ENCODE data around the gene SNX3. TPM values are rescaled to one million over a fixed set of nuclear protein-coding genes. Genes with fewer than 3 reads are reported as not detected.

SNX3 gene
- total RNA-seq, 1 donor from 2014 or later: 208 TPM

DNA sequence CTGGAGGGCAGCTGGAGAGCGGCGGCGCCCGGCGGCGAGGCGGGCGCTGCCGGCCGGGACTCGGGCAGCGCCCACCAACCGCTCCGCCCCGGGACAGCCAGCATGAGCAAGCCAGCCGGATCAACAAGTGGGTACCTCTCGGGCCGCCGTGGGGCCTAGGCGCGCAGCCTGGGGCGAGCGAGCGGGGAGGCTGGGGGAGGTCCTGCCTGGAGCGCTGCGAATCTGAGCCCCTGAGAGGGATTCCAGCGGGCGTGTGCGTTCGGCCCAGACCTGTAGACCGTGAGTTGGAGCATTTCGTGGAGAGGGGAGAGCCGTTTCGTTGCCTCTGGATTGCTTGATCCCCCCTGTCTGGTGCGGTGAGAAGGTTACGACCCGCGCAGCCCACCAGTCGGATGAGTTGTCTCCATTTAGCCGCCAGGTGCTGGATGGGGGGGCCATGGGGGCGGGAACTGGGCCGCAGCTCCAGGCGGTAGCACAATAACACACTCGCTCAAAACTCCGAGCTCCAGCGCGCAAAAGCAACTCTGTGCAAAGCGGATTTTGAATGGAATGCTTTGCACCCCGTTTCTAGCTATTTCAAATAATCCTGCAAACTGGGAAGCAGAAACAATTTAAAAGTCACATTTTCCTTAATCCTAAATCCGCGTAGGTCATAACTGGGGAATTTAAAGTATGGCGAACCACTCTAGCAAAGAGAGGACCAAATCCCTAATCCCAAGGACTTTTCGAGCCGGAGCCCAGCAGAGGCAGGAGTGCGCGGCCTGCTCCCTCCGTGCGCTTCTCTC is 94.0 kb downstream of the SNX3 start:
- peaks cover 39 to 58% (median 55%) of the 10 kb centered on the region in 3 donors for H3K4me1 ChIP-seq (ENCODE audit: control insufficient read depth in 3 of 3, insufficient read depth in 3 of 3, low read length in 3 of 3)
- peaks cover 97 to 99% (median 99%) of the 10 kb centered on the region in 3 donors for H3K27me3 ChIP-seq (ENCODE audit: control insufficient read depth in 3 of 3, insufficient read depth in 3 of 3, low read length in 3 of 3)
- H3K9ac ChIP-seq (ENCODE audit: low read depth in 1 of 3, low read length in 3 of 3): no peak overlapping the region
- H3K36me3 ChIP-seq (ENCODE audit: control insufficient read depth in 3 of 3, insufficient read depth in 3 of 3, low read length in 3 of 3): no peaks in the 10 kb centered on the region
- H3K9me3 ChIP-seq (ENCODE audit: control insufficient read depth in 3 of 3, low read length in 3 of 3): no peaks in the 10 kb centered on the region
- no peak overlapping the region for H3K4me3 ChIP-seq (ENCODE audit: low read length in 3 of 3)
- no peak overlapping the region for H3K27ac ChIP-seq (ENCODE audit: low read depth, low read length)

DNA sequence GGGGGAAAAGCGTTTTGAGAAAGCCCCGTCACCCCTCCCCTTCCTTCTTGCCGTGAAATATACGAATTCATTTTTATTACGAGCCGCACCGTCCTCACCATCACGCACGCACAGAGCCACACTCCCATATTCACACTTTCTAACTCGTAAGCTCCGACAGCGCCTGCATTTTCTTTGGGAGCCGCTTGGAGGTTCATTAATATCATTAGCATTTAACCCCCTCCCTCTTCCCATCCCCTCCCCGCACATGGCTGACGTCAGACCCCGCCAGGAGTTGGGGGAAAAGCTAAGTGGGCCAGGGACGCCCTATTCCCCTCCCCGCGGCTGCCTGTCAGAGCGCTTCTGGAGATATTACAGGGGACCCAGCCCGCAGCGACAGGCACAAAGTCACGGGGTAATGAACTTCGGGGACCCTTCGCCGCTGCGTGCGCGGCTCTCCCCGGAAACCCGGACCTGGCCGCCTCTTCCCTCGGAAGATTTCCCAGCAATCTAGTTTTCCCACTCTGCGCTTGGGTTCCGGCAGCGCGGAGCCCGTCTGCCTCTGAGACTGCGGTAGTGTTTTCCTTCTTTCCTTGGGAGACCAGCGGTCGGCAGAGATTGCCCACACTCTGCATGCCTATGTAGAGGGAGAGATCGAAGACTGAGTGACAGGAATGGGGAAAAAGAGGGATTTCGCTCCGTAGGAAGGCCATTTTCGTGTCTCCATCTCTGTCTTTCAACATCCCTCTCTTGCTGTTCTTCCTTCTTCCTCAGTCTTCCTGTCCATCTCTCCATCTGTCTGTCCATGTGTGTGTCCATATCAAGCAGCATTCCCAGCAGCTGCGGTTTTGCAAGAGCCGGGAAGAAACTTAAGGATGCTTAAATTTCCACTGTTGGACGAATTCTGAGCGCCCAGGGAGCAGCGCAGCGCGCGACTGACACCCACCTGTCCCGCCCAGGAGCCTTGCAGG is 94.9 kb downstream of the SNX3 start, which contains the start of gene NR2E1:
Gene NR2E1 (plus strand): TSS at position 309 of the 950 bp plus-strand sequence. CDS start 744 bp downstream, outside the sequence.
- Histone ChIP-seq H3K36me3 (ENCODE audit: control insufficient read depth in 3 of 3, insufficient read depth in 3 of 3, low read length in 3 of 3) (no peaks in the 10 kb centered on the region), H3K9ac (ENCODE audit: low read depth in 1 of 3, low read length in 3 of 3) (no peak within 1 kb of the TSS), H3K4me3 (ENCODE audit: low read length in 3 of 3) (peak within 1 kb of the TSS; percentile 39 to 48 (median 45)), H3K9me3 (ENCODE audit: control insufficient read depth in 3 of 3, low read length in 3 of 3) (no peaks in the 10 kb centered on the region), H3K4me1 (ENCODE audit: control insufficient read depth in 3 of 3, insufficient read depth in 3 of 3, low read length in 3 of 3) (peaks cover 39 to 58% (median 55%) of the 10 kb centered on the region in 3 donors), H3K27ac (ENCODE audit: low read depth, low read length) (no peak within 1 kb of the TSS), H3K27me3 (ENCODE audit: control insufficient read depth in 3 of 3, insufficient read depth in 3 of 3, low read length in 3 of 3) (peaks cover 98 to 100% (median 99%) of the 10 kb centered on the region in 3 donors)

DNA sequence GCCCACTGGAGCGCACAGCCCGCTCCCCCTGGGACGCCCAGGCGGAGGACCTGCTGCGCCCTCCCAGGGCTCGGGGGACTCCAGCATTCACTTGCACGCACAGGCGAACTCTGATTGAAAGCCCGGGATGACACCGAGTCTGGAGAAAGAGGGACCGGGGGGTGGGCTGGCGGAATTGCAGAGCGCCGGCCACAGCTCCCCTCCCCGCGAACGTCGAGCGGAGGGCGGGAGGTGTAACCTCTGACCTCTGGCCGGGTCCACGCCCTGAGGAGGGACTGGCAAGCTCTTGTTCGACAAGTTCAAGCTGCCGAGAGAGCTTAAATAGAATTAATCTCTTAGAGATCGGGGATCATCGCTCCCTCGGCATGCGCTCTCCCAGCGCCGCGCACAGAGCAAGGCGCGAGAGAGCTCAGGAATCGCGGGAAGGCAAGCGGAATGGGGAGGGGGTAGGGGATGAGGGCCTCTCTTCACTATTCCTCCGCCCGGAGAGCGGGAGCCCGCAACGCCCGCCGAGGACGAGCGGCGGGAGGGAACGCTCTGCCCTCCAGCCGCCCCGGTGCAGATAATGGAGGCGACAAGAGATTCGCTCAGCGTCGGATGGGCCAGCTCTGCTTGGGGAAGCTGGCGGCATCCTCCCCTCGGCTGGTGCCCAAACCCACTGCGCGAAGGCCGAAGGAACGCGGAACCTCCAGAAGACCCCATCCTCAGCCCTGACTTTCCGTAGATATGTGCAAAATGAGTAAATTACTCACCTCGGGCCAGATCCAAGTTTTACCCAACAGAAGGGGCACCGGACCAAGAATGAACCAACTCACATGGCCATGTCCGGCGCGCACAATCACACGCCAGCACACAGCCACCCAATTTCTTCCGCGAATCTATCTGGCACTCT is 95.8 kb downstream of the SNX3 start:
- H3K9ac ChIP-seq (ENCODE audit: low read depth in 1 of 3, low read length in 3 of 3): no peak overlapping the region
- H3K4me3 ChIP-seq (ENCODE audit: low read length in 3 of 3): peak overlapping the region; percentile 14 to 45 (median 39)
- H3K4me1 ChIP-seq (ENCODE audit: control insufficient read depth in 3 of 3, insufficient read depth in 3 of 3, low read length in 3 of 3): peaks cover 39 to 58% (median 55%) of the 10 kb centered on the region in 3 donors
- H3K9me3 ChIP-seq (ENCODE audit: control insufficient read depth in 3 of 3, low read length in 3 of 3): no peaks in the 10 kb centered on the region
- H3K27me3 ChIP-seq (ENCODE audit: control insufficient read depth in 3 of 3, insufficient read depth in 3 of 3, low read length in 3 of 3): peaks cover 98 to 100% (median 99%) of the 10 kb centered on the region in 3 donors
- H3K36me3 ChIP-seq (ENCODE audit: control insufficient read depth in 3 of 3, insufficient read depth in 3 of 3, low read length in 3 of 3): no peaks in the 10 kb centered on the region
- no peak overlapping the region for H3K27ac ChIP-seq (ENCODE audit: low read depth, low read length)

DNA sequence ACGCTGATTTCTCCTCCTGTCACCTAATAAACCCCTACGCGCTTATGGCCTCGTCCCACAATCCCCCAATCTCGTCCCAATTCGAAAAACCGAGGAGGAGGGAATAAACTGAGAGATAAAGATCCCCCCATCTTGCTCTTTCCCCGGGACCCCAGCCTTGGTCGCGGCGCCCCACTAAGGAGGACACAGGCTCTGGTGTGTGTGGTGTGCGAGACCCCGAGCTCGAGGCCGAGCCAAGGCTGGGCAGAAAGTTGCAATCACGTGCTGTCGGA is 96.4 kb downstream of the SNX3 start:
- H3K4me1 ChIP-seq (ENCODE audit: control insufficient read depth in 3 of 3, insufficient read depth in 3 of 3, low read length in 3 of 3): peaks cover 37 to 57% (median 53%) of the 10 kb centered on the region in 3 donors
- peaks cover 97 to 100% (median 100%) of the 10 kb centered on the region in 3 donors for H3K27me3 ChIP-seq (ENCODE audit: control insufficient read depth in 3 of 3, insufficient read depth in 3 of 3, low read length in 3 of 3)
- H3K36me3 ChIP-seq (ENCODE audit: control insufficient read depth in 3 of 3, insufficient read depth in 3 of 3, low read length in 3 of 3): no peaks in the 10 kb centered on the region
- H3K27ac ChIP-seq (ENCODE audit: low read depth, low read length): no peak overlapping the region
- no peaks in the 10 kb centered on the region for H3K9me3 ChIP-seq (ENCODE audit: control insufficient read depth in 3 of 3, low read length in 3 of 3)
- no peak overlapping the region for H3K9ac ChIP-seq (ENCODE audit: low read depth in 1 of 3, low read length in 3 of 3)
- H3K4me3 ChIP-seq (ENCODE audit: low read length in 3 of 3): peak overlapping the region in 1 of 3 donors; percentile 34

DNA sequence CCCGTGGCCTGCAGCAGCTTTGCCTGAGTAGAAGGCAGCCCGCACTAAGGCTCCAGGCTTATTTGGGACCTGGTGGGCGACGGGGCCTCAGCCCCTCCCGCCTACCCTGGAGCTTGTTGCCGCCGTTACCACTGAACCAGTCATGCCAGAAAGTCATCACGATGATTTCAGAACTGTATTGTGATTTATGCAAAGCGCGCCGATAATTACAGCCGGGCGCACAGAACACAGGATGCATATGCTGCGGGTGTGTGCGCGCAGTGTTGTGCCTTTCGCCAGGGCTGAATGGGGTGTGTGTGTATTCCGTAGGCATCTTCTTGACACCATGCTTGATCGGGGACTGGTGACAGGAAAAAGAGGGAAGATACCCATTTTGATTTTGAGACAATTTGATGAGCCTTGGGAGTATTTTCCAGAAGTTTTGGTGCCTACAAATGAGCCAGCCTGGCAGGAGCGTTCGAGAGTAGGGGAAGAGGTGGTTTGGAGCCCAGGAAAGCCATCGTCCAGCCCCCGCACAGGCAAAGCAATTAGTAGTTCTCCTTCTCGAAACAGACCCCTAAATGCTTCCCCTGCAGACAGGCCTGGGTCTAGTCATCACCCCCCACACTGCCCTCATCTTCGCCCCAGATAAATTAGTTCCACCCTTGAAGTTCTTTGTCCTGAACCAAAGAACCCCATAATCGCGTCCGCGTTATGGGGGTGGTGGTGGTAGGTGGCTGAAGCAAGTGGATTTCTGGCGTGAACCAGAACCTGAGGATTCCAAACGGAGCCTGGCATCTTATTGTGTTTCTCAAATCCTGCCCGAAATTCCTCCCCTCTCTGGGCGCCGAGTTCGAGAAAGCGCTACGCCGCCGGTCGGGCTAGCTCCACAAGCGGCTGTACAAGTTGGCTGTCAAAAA is 96.9 kb downstream of the SNX3 start:
- H3K4me1 ChIP-seq (ENCODE audit: control insufficient read depth in 3 of 3, insufficient read depth in 3 of 3, low read length in 3 of 3): peaks cover 33 to 51% (median 47%) of the 10 kb centered on the region in 3 donors
- no peak overlapping the region for H3K9ac ChIP-seq (ENCODE audit: low read depth in 1 of 3, low read length in 3 of 3)
- no peak overlapping the region for H3K27ac ChIP-seq (ENCODE audit: low read depth, low read length)
- H3K36me3 ChIP-seq (ENCODE audit: control insufficient read depth in 3 of 3, insufficient read depth in 3 of 3, low read length in 3 of 3): no peaks in the 10 kb centered on the region
- H3K9me3 ChIP-seq (ENCODE audit: control insufficient read depth in 3 of 3, low read length in 3 of 3): no peaks in the 10 kb centered on the region
- peaks cover 96 to 100% (median 100%) of the 10 kb centered on the region in 3 donors for H3K27me3 ChIP-seq (ENCODE audit: control insufficient read depth in 3 of 3, insufficient read depth in 3 of 3, low read length in 3 of 3)
- H3K4me3 ChIP-seq (ENCODE audit: low read length in 3 of 3): no peak overlapping the region

DNA sequence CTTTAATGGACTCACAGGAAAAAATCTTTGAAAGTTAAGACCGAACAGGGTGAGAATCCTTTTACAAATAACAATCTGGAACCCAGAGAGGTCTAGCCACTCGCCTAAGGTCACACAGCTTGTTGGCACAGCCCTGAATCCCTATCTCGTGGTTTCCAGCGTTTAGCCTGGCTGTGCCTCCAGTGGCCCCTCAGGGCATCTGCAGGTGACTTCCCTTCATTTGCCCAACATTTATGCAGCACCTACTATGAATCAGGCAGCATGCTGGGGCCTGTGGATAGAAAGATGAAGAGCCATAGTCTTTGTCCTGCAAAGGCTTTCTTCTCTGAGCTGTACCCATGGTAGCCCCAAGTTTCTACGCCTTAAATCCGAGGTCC is 97.6 kb downstream of the SNX3 start:
- H3K27ac ChIP-seq (ENCODE audit: low read depth, low read length): no peak overlapping the region
- H3K36me3 ChIP-seq (ENCODE audit: control insufficient read depth in 3 of 3, insufficient read depth in 3 of 3, low read length in 3 of 3): no peaks in the 10 kb centered on the region
- H3K9me3 ChIP-seq (ENCODE audit: control insufficient read depth in 3 of 3, low read length in 3 of 3): no peaks in the 10 kb centered on the region
- H3K27me3 ChIP-seq (ENCODE audit: control insufficient read depth in 3 of 3, insufficient read depth in 3 of 3, low read length in 3 of 3): peaks cover 94 to 99% (median 95%) of the 10 kb centered on the region in 3 donors
- peaks cover 28 to 46% (median 41%) of the 10 kb centered on the region in 3 donors for H3K4me1 ChIP-seq (ENCODE audit: control insufficient read depth in 3 of 3, insufficient read depth in 3 of 3, low read length in 3 of 3)
- H3K4me3 ChIP-seq (ENCODE audit: low read length in 3 of 3): no peak overlapping the region
- no peak overlapping the region for H3K9ac ChIP-seq (ENCODE audit: low read depth in 1 of 3, low read length in 3 of 3)

DNA sequence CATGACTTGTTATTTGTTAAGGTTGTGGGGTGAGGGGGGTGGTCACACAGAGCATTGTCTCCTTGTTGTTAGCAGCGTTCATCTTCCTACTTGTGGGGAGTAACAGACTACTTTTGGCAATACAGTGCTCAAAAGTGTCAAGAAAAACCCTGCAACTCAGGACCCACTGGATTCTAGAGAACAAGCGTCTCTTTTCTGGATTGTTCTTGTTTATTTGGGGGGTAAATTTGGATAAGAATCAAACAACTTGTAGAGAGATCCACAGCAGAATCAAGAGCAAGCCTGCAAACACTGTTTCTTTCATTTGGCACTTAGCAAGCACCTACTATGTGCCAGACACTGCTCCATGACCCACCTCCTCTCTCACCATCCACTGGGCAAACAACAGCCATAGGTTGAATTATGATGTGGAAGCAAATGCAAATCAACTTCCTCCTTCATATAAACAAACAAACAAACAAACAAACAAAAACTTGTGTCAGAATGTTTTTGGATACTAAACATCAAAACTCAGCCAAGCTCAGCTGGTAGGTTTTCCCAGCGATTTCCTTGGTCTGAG is 99.0 kb downstream of the SNX3 start:
- Histone ChIP-seq H3K4me1 (ENCODE audit: control insufficient read depth in 3 of 3, insufficient read depth in 3 of 3, low read length in 3 of 3) (peaks cover 27 to 43% (median 37%) of the 10 kb centered on the region in 3 donors), H3K9me3 (ENCODE audit: control insufficient read depth in 3 of 3, low read length in 3 of 3) (no peaks in the 10 kb centered on the region), H3K9ac (ENCODE audit: low read depth in 1 of 3, low read length in 3 of 3) (no peak overlapping the region), H3K27me3 (ENCODE audit: control insufficient read depth in 3 of 3, insufficient read depth in 3 of 3, low read length in 3 of 3) (peaks cover 94 to 99% (median 95%) of the 10 kb centered on the region in 3 donors), H3K27ac (ENCODE audit: low read depth, low read length) (no peak overlapping the region), H3K36me3 (ENCODE audit: control insufficient read depth in 3 of 3, insufficient read depth in 3 of 3, low read length in 3 of 3) (no peaks in the 10 kb centered on the region), H3K4me3 (ENCODE audit: low read length in 3 of 3) (no peak overlapping the region)
